GM21529 (cell line): ENCODE data around the gene TFE3.
"Not testable (repeated sequence)": the region's sequence is repeated elsewhere in the genome, so short reads cannot be mapped to it uniquely, and the experiment has no call there.

Experiments used
- ATAC-seq: cut with Tn5 transposase; IDR thresholded peaks from one replicate; pipeline ENCODE4 v1.9.1; 2021; ENCODE audit not compliant: unreplicated experiment

Gene TFE3

GRCh38 chrX:49002091-49002935, 40.8 kb downstream of the TFE3 start, which contains the start of gene GRIPAP1:
Gene GRIPAP1, minus strand, starts transcription at chrX:49002264. Its CDS starts 35 bp downstream, at chrX:49002229.
- ATAC-seq: peak; percentile 79

- peak; percentile 25 for ATAC-seq
Measured at GRCh38 chrX:49001521-49002090, 41.6 kb downstream of the TFE3 start.

- no peak for ATAC-seq
Measured at GRCh38 chrX:49000636-49001035, 42.5 kb downstream of the TFE3 start.

- no peak for ATAC-seq
Measured at GRCh38 chrX:48999030-48999429, 44.1 kb downstream of the TFE3 start.

- no peak for ATAC-seq
Measured at GRCh38 chrX:48998391-48998790, 44.8 kb downstream of the TFE3 start.

GRCh38 chrX:48997865-48998264, 45.3 kb downstream of the TFE3 start:
- ATAC-seq: no peak

GRCh38 chrX:48997455-48997854, 45.7 kb downstream of the TFE3 start:
- no peak for ATAC-seq

GRCh38 chrX:48996969-48997368, 46.2 kb downstream of the TFE3 start:
- no peak for ATAC-seq

GRCh38 chrX:48992341-48992740, 50.8 kb downstream of the TFE3 start:
- ATAC-seq: no peak

GRCh38 chrX:48989483-48989882, 53.7 kb downstream of the TFE3 start:
- no peak for ATAC-seq

GRCh38 chrX:48983896-48984295, 59.3 kb downstream of the TFE3 start:
- no peak for ATAC-seq

GRCh38 chrX:48983081-48983480, 60.1 kb downstream of the TFE3 start:
- no peak for ATAC-seq

GRCh38 chrX:48981178-48981577, 62.0 kb downstream of the TFE3 start:
- ATAC-seq: no peak

- not testable (repeated sequence) for ATAC-seq
Measured at GRCh38 chrX:48980341-48980740, 62.8 kb downstream of the TFE3 start.
